HepG2 (cell line): Measurements from ENCODE around the gene ALDH16A1. TPM values are rescaled to one million over a fixed set of nuclear protein-coding genes. Genes with fewer than 3 reads are reported as not detected.
A peak's percentile ranks its signal among the peaks of the same experiment; 100 is the strongest.

Experiments
- ATF1 ChIP-seq: IDR thresholded peaks from 2 replicates; pipeline ENCODE4 v1.6.1; 2016; ENCODE audit warnings: mild to moderate bottlenecking, control low read depth
- ATF4 ChIP-seq, 2 experiments: fragments of 450-650 bp in 1 of 2; sonication (generic) in 1 of 2; formaldehyde crosslinking; IDR thresholded peaks; 2 replicates each; pipeline versions ENCODE4 v1.5.0 to v1.8.0; 2020 to 2022; ENCODE audit warnings: mild to moderate bottlenecking in 1 of 2, missing genetic modification reagents in 1 of 2
- BRCA1 ChIP-seq: sonication (generic); formaldehyde crosslinking; IDR thresholded peaks from 2 replicates; pipeline ENCODE4 v1.4.0; 2020; ENCODE audit warnings: missing genetic modification reagents
- FOXM1 ChIP-seq: sonication (generic); formaldehyde crosslinking; IDR thresholded peaks from 2 replicates; pipeline ENCODE4 v1.5.0; 2020; ENCODE audit warnings: missing genetic modification reagents
- FOXP1 ChIP-seq, 2 experiments: fragments of 450-650 bp in 1 of 2; IDR thresholded peaks; 2 replicates each; pipeline ENCODE4 v1.6.1; 2017 to 2018; ENCODE audit warnings: antibody characterized with exemption in 1 of 2
- HHEX ChIP-seq: IDR thresholded peaks from 2 replicates; pipeline ENCODE4 v1.6.1; 2016; ENCODE audit warnings: control low read depth
- KDM4B ChIP-seq: sonication (generic); formaldehyde crosslinking; IDR thresholded peaks from 2 replicates; pipeline ENCODE4 v1.4.0; 2020; ENCODE audit warnings: missing genetic modification reagents
- KLF6 ChIP-seq: IDR thresholded peaks from 2 replicates; pipeline ENCODE4 v1.8.0; 2016; ENCODE audit warnings: missing biosample characterization, missing genetic modification reagents
- KMT2B ChIP-seq: IDR thresholded peaks from 2 replicates; pipeline ENCODE4 v1.6.1; 2016; ENCODE audit warnings: missing genetic modification reagents, missing compliant biosample characterization
- LCORL ChIP-seq, 2 experiments: fragments of 450-650 bp in 1 of 2; sonication (generic) in 1 of 2; formaldehyde crosslinking in 1 of 2; IDR thresholded peaks; 2 replicates each; pipeline versions ENCODE4 v1.5.0 to v1.6.1; 2017 to 2020; ENCODE audit warnings: antibody characterized with exemption in 1 of 2, missing genetic modification reagents in 1 of 2
- MTA3 ChIP-seq: sonication (generic); formaldehyde crosslinking; IDR thresholded peaks from 2 replicates; pipeline ENCODE4 v1.4.0; 2020; ENCODE audit warnings: missing genetic modification reagents
- MYNN ChIP-seq: sonication (generic); formaldehyde crosslinking; IDR thresholded peaks from 2 replicates; pipeline ENCODE4 v1.4.0; 2020; ENCODE audit warnings: mild to moderate bottlenecking, low read depth, missing genetic modification reagents
- NR1H2 ChIP-seq: sonication (generic); formaldehyde crosslinking; IDR thresholded peaks from 2 replicates; pipeline ENCODE4 v1.8.1; 2022; ENCODE audit warnings: low read depth, missing genetic modification reagents, borderline replicate concordance
- RAD21 ChIP-seq: fragments of 450-650 bp; formaldehyde crosslinking; IDR thresholded peaks from 2 replicates; pipeline ENCODE4 v1.5.0; 2020; ENCODE audit warnings: mild to moderate bottlenecking
- RNF2 ChIP-seq: fragments of 450-650 bp; conservative IDR thresholded peaks from 2 replicates; pipeline ENCODE4 v1.6.1; 2016; ENCODE audit warnings: low read depth
- SIX4 ChIP-seq: sonication (generic); formaldehyde crosslinking; IDR thresholded peaks from 2 replicates; pipeline ENCODE4 v1.4.0; 2020; ENCODE audit warnings: missing genetic modification reagents
- SNAPC5 ChIP-seq: sonication (generic); formaldehyde crosslinking; IDR thresholded peaks from 2 replicates; pipeline ENCODE4 v1.8.1; 2023; ENCODE audit warnings: mild to moderate bottlenecking, missing genetic modification reagents, borderline replicate concordance
- XBP1 ChIP-seq: sonication (generic); formaldehyde crosslinking; IDR thresholded peaks from 2 replicates; pipeline ENCODE4 v1.5.0; 2020; ENCODE audit warnings: missing genetic modification reagents
- ZBTB43 ChIP-seq: sonication (generic); formaldehyde crosslinking; conservative IDR thresholded peaks from 2 replicates; pipeline ENCODE4 v1.4.0; 2020; ENCODE audit warnings: missing genetic modification reagents
- ZNF33B ChIP-seq: sonication (generic); formaldehyde crosslinking; IDR thresholded peaks from 2 replicates; pipeline ENCODE4 v1.5.1; 2020; ENCODE audit warnings: mild to moderate bottlenecking, missing genetic modification reagents
- ZNF350 ChIP-seq: sonication (generic); formaldehyde crosslinking; IDR thresholded peaks from 2 replicates; pipeline ENCODE4 v1.4.0; 2020; ENCODE audit warnings: mild to moderate bottlenecking, low read depth, missing genetic modification reagents, borderline replicate concordance
- ZNF484 ChIP-seq: sonication (generic); formaldehyde crosslinking; IDR thresholded peaks from 2 replicates; pipeline ENCODE4 v1.5.1; 2020; ENCODE audit warnings: mild to moderate bottlenecking, low read depth, missing genetic modification reagents, borderline replicate concordance
- ZNF550 ChIP-seq: sonication (generic); formaldehyde crosslinking; IDR thresholded peaks from 2 replicates; pipeline ENCODE4 v1.4.0; 2020; ENCODE audit warnings: mild to moderate bottlenecking, missing genetic modification reagents, borderline replicate concordance
- ZNF704 ChIP-seq: sonication (generic); formaldehyde crosslinking; IDR thresholded peaks from 2 replicates; pipeline ENCODE4 v1.8.1; 2023; ENCODE audit warnings: mild to moderate bottlenecking, inconsistent platforms, moderate library complexity, missing genetic modification reagents, borderline replicate concordance
- ZNF768 ChIP-seq: sonication (generic); formaldehyde crosslinking; IDR thresholded peaks from 2 replicates; pipeline ENCODE4 v1.4.0; 2020; ENCODE audit warnings: missing genetic modification reagents
- polyA plus RNA-seq, 8 experiments: library from polyadenylated mRNA; depleted of rRNA in 3 of 8; stranded (reverse) in 7 of 8; unstranded in 1 of 8; fragments of >200 nt; fragmentation: Illumina TruSeq in 4 of 8; extraction: Trizol in 4 of 8; gene quantifications; 2 replicates each; pipeline versions ENCODE4 v1.2.1 to v1.2.3, GENCODE V29; 2011 to 2016; ENCODE audit warnings: low read depth in 4 of 8, missing spikeins in 1 of 8, mixed read lengths in 1 of 8; ENCODE audit not compliant: insufficient read depth in 1 of 8
- total RNA-seq, 5 experiments: library from RNA; depleted of rRNA; stranded (reverse); fragments of >200 nt; fragmentation: Illumina TruSeq; extraction: Trizol; gene quantifications; 2 replicates each; pipeline ENCODE4 v1.2.3, GENCODE V29; 2016; ENCODE audit warnings: low read depth in 1 of 5

The ALDH16A1 gene
- total and polyA plus RNA-seq, 2 of the 13 experiments (the other 11 are each of a cell fraction or from before 2014, with no cell fraction given) = 8.4 to 34.9 TPM

GRCh38 chr19:49492573-49493405 lies 39.8 kb downstream of the ALDH16A1 start (continued):
- TF ChIP-seq ZBTB43 (CRISPR knock-in tag) (no peak), NR1H2 (CRISPR knock-in tag) (no peak), BRCA1 (CRISPR knock-in tag) (no peak), SNAPC5 (CRISPR knock-in tag) (no peak), ZNF550 (CRISPR knock-in tag) (no peak), HHEX (no peak), RAD21 (CRISPR knock-in tag) (0 out of 2 replicates have a peak, but pooled peaks have one; percentile 16), FOXP1 (IDR thresholded peaks at IDR 0.05) (no peak), FOXP1 (CRISPR knock-in tag; IDR thresholded peaks at IDR 0.05) (no peak), KLF6 (CRISPR knock-in tag) (no peak), ZNF350 (CRISPR knock-in tag) (no peak), MYNN (CRISPR knock-in tag) (no peak), ATF1 (CRISPR knock-in tag) (no peak), SIX4 (CRISPR knock-in tag) (peak; percentile 58; the same call in 1 of the 2 replicates), ZNF704 (CRISPR knock-in tag) (no peak), MTA3 (CRISPR knock-in tag) (no peak), XBP1 (no peak), ZNF33B (no peak), FOXM1 (CRISPR knock-in tag) (no peak), KMT2B (no peak), ATF4 (CRISPR knock-in tag; IDR thresholded peaks at IDR 0.05) (peak; percentile 1 to 42; a peak in 2 of 4 replicates), RNF2 (no peak), LCORL (IDR thresholded peaks at IDR 0.05) (no peak), LCORL (CRISPR knock-in tag; IDR thresholded peaks at IDR 0.05) (no peak), ZNF484 (CRISPR knock-in tag) (no peak), KDM4B (CRISPR knock-in tag) (no peak), ZNF768 (CRISPR knock-in tag) (no peak)
